ENCODE data around the gene A3GALT2.

A3GALT2 gene

DNA sequence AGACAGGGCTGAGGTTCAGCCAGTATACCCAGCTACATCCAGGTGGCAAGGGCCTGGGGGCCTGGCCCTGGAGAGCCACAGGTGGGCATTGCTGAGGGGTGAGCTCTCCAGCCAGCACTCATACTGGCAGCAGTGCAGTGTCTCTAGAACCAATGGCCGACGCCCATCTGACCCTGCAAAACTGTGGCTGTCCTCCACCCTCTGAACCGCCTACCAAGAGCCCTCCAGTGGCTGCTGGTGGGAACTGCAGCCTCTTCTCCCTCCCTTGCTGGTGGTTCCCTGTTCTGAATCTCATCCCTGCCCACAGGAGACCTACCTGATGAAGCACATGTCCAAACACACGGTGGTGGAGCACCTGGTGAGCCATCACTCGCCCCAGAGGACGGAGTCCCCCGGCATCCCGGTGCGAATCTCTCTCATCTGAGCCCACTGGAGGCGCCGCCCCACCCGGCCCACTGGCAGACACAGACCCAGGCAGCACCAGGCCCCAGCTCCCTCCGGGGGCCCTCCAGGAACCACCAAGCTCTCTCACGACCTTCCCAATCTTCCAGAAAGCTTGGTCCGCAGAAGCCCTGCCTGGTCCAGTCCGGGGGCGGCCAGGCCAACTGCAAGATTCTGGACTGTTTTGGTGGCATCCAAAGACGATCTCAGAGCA is 22.1 kb downstream of the A3GALT2 start:
- no peak overlapping the region for H3K9ac ChIP-seq (ENCODE audit: insufficient read length, low read depth)
- TF ChIP-seq YY1 (IDR thresholded peaks at IDR 0.05; ENCODE audit: insufficient read depth, insufficient read length), result no peak
- TF ChIP-seq ZNF274 (IDR thresholded peaks at IDR 0.05; ENCODE audit: low read depth, low read length), result no peak
- no peak for TF ChIP-seq SUZ12 (IDR thresholded peaks at IDR 0.05; ENCODE audit: extremely low read depth, insufficient read depth, insufficient read length)
- H3K4me1 ChIP-seq (ENCODE audit: insufficient read depth, insufficient read length), result peaks cover 12% of the 10 kb centered on the region
- peaks cover 58% of the 10 kb centered on the region for H3K36me3 ChIP-seq (ENCODE audit: insufficient read depth, insufficient read length, low read length)
- H3K9me3 ChIP-seq (ENCODE audit: insufficient read depth, low read length), result no peaks in the 10 kb centered on the region
- H3K27me3 ChIP-seq (ENCODE audit: insufficient read depth, insufficient read length), result no peaks in the 10 kb centered on the region
- no peak overlapping the region for H3K4me3 ChIP-seq (ENCODE audit: insufficient read length, low read depth)
- peak; percentile 72 for DNase-seq (ENCODE audit: low read depth, low spot score)

DNA sequence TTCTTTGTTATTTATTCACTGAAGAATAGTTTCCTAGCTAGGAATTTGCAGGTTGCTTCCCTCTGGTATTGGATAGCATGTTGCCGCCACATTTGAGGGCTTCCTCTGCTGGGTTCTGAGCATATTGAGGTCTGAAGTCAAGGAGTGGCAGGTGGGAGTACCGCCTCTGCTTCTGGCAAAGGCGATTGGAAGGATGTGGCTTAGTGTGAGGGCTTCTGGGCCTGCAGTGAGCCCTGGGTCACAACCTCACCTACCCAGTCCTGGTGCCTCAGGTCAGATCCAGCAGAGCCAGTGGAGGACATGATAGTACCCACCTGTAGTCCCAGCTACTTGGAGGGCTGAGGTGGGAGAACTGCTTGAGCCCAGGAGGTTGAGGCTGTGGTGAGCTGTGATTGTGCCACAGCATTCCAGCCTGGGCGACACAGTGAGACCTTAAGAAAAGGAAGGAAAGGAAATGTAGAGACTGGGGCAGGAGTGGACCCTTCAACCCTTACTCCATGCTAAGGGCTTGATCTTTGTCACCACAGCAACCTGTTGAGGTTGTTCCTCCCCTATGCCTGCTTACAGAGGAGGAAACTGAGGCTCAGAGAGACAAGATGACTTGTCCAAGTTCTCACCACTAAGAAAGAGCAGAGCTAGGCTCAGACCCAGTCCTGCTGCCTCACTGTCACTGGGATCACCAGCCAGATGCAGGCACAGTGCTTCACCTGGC is 22.8 kb downstream of the A3GALT2 start:
- Histone ChIP-seq H3K27me3 (ENCODE audit: insufficient read depth, insufficient read length) (no peaks in the 10 kb centered on the region), H3K4me1 (ENCODE audit: insufficient read depth, insufficient read length) (peaks cover 12% of the 10 kb centered on the region), H3K9me3 (ENCODE audit: insufficient read depth, low read length) (no peaks in the 10 kb centered on the region), H3K4me3 (ENCODE audit: insufficient read length, low read depth) (no peak overlapping the region), H3K36me3 (ENCODE audit: insufficient read depth, insufficient read length, low read length) (peaks cover 63% of the 10 kb centered on the region), H3K9ac (ENCODE audit: insufficient read length, low read depth) (no peak overlapping the region)
- DNase-seq (ENCODE audit: low read depth, low spot score), result no peak
- TF ChIP-seq YY1 (IDR thresholded peaks at IDR 0.05; ENCODE audit: insufficient read depth, insufficient read length) (no peak), SUZ12 (IDR thresholded peaks at IDR 0.05; ENCODE audit: extremely low read depth, insufficient read depth, insufficient read length) (no peak), ZNF274 (IDR thresholded peaks at IDR 0.05; ENCODE audit: low read depth, low read length) (no peak)

DNA sequence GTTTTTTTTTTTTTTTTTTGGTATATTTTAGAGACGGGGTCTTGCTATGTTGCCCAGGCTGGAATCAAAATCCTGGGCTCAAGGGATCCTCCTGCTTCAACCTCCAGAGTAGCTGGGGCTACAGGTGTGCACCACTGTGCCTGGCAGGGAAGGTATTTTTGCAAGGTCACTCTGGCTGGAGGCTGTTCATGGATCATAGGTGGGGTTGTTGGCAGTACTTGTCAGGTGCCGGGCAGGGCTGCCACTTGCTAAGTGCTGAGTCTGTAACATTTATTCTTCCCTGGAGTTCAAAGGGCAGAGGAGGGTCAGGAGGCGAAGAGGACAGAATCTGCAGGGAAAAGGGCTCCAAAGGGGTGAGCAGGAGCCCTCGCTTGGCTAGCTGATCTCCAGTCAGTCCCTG is 24.1 kb downstream of the A3GALT2 start:
- no peaks in the 10 kb centered on the region for H3K9me3 ChIP-seq (ENCODE audit: insufficient read depth, low read length)
- H3K4me1 ChIP-seq (ENCODE audit: insufficient read depth, insufficient read length), result peaks cover 12% of the 10 kb centered on the region
- no peak overlapping the region for H3K9ac ChIP-seq (ENCODE audit: insufficient read length, low read depth)
- H3K4me3 ChIP-seq (ENCODE audit: insufficient read length, low read depth), result no peak overlapping the region
- no peak for DNase-seq (ENCODE audit: low read depth, low spot score)
- TF ChIP-seq SUZ12 (IDR thresholded peaks at IDR 0.05; ENCODE audit: extremely low read depth, insufficient read depth, insufficient read length), result no peak
- no peak for TF ChIP-seq YY1 (IDR thresholded peaks at IDR 0.05; ENCODE audit: insufficient read depth, insufficient read length)
- TF ChIP-seq ZNF274 (IDR thresholded peaks at IDR 0.05; ENCODE audit: low read depth, low read length), result no peak
- peaks cover 68% of the 10 kb centered on the region for H3K36me3 ChIP-seq (ENCODE audit: insufficient read depth, insufficient read length, low read length)
- H3K27me3 ChIP-seq (ENCODE audit: insufficient read depth, insufficient read length), result no peaks in the 10 kb centered on the region

DNA sequence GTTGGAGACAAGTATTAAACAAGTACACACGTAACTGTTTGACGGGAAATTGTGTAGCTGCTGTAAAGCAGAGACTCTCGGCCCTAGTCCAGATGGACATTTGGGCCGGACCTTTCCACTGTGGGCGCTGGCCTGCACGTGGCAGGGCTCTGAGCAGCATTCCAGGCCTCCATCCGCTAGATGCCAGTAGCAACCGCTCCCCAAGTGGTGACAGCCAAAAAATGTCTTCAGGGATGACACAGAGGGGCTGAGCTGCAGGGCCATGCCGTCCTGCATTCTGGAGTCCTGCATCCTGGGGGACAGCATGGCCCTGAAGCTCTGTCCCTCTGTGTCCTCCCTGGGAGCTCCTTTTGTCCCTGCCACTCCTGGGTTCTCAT is 24.8 kb downstream of the A3GALT2 start:
- Histone ChIP-seq H3K9me3 (ENCODE audit: insufficient read depth, low read length) (no peaks in the 10 kb centered on the region), H3K4me3 (ENCODE audit: insufficient read length, low read depth) (no peak overlapping the region), H3K27me3 (ENCODE audit: insufficient read depth, insufficient read length) (no peaks in the 10 kb centered on the region), H3K9ac (ENCODE audit: insufficient read length, low read depth) (no peak overlapping the region), H3K4me1 (ENCODE audit: insufficient read depth, insufficient read length) (peaks cover 12% of the 10 kb centered on the region), H3K36me3 (ENCODE audit: insufficient read depth, insufficient read length, low read length) (peaks cover 68% of the 10 kb centered on the region)
- no peak for TF ChIP-seq ZNF274 (IDR thresholded peaks at IDR 0.05; ENCODE audit: low read depth, low read length)
- TF ChIP-seq SUZ12 (IDR thresholded peaks at IDR 0.05; ENCODE audit: extremely low read depth, insufficient read depth, insufficient read length), result no peak
- no peak for TF ChIP-seq YY1 (IDR thresholded peaks at IDR 0.05; ENCODE audit: insufficient read depth, insufficient read length)
- DNase-seq (ENCODE audit: low read depth, low spot score), result no peak

DNA sequence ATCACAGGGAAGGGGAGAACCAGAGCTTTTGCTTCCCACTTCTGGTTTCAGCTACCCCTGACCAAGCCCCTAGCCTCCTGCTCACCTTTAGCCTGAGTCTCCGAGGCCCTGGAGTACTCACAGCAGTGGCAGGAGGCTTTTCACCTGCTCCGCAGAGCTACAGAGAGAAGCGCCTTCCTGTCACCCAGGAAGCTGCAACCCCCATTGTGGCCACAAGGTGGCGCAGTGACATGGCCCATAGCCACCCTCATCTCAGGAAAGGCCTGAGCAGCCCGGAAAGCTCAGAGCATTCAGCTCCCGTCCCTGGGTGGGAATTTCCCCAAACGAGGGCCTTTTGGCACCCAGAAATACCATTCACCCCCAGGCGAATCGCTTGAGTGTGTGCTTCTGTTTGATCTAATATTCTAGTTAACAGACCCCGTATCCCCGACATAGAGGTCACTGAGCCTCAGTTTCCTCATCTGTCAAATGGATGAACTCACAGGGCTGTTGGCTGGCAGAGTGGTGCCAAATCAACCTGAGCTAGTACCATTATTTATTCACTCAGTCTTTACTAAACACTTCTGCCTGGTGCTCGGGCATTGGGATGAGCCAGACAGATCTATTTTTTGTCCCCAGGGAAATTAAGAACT is 25.3 kb downstream of the A3GALT2 start:
- peak; percentile 87 for DNase-seq (ENCODE audit: low read depth, low spot score)
- TF ChIP-seq YY1 (IDR thresholded peaks at IDR 0.05; ENCODE audit: insufficient read depth, insufficient read length), result no peak
- TF ChIP-seq ZNF274 (IDR thresholded peaks at IDR 0.05; ENCODE audit: low read depth, low read length), result no peak
- no peak for TF ChIP-seq SUZ12 (IDR thresholded peaks at IDR 0.05; ENCODE audit: extremely low read depth, insufficient read depth, insufficient read length)
- no peak overlapping the region for H3K9ac ChIP-seq (ENCODE audit: insufficient read length, low read depth)
- H3K36me3 ChIP-seq (ENCODE audit: insufficient read depth, insufficient read length, low read length), result peaks cover 68% of the 10 kb centered on the region
- no peaks in the 10 kb centered on the region for H3K9me3 ChIP-seq (ENCODE audit: insufficient read depth, low read length)
- H3K4me1 ChIP-seq (ENCODE audit: insufficient read depth, insufficient read length), result peaks cover 10% of the 10 kb centered on the region
- no peak overlapping the region for H3K4me3 ChIP-seq (ENCODE audit: insufficient read length, low read depth)
- H3K27me3 ChIP-seq (ENCODE audit: insufficient read depth, insufficient read length), result no peaks in the 10 kb centered on the region

DNA sequence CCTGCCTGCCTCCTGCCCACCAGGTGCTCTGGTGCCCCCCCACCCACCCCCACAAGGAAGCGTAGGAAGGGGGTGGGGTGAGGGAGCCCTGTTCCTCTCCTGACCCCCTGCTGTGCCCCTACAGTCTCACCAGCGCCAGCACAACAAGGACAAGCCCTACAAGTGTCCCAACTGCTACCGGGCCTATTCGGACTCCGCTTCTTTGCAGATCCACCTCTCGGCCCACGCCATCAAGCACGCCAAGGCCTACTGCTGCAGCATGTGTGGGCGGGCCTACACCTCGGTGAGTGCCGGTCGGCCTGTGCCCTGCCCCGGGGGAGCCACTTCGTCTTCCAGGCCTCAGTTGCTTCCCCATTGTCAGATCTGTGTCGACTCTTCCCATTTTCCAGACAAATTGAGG is 25.9 kb downstream of the A3GALT2 start:
- DNase-seq (ENCODE audit: low read depth, low spot score), result no peak
- Histone ChIP-seq H3K9me3 (ENCODE audit: insufficient read depth, low read length) (no peaks in the 10 kb centered on the region), H3K4me3 (ENCODE audit: insufficient read length, low read depth) (no peak overlapping the region), H3K4me1 (ENCODE audit: insufficient read depth, insufficient read length) (peaks cover 8% of the 10 kb centered on the region), H3K27me3 (ENCODE audit: insufficient read depth, insufficient read length) (no peaks in the 10 kb centered on the region), H3K9ac (ENCODE audit: insufficient read length, low read depth) (no peak overlapping the region), H3K36me3 (ENCODE audit: insufficient read depth, insufficient read length, low read length) (peaks cover 67% of the 10 kb centered on the region)
- TF ChIP-seq YY1 (IDR thresholded peaks at IDR 0.05; ENCODE audit: insufficient read depth, insufficient read length), result no peak
- no peak for TF ChIP-seq ZNF274 (IDR thresholded peaks at IDR 0.05; ENCODE audit: low read depth, low read length)
- TF ChIP-seq SUZ12 (IDR thresholded peaks at IDR 0.05; ENCODE audit: extremely low read depth, insufficient read depth, insufficient read length), result no peak

All from NT2/D1 (cell line).